Measurements from ENCODE around the gene CCDC141. TPM values are rescaled to one million over a fixed set of nuclear protein-coding genes. Genes with fewer than 3 reads are reported as not detected.
"Not testable (repeated sequence)": the region's sequence is repeated elsewhere in the genome, so short reads cannot be mapped to it uniquely, and the experiment has no call there.

CCDC141 gene
- total and polyA plus RNA-seq, 2 experiments from 2014 or later = 11.7 to 13.4 TPM

DNA sequence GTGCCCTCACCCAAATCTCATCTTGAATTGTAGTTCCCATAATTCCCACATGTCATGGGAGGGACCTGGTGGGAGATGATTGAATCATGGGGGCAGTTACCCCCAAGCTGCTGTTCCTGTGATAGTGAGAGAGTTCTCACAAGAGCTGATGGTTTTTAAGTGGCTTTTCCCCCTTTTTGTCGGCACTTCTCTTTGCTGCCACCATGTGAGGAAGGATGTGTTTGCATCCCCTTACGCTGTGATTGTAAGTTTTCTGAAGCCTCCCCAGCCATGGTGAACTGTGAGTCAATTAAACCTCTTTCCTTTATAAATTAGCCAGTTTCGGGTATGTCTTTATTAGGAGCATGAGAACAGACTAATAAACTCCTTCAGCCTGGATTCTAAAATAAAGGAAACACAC lies 57.2 kb downstream of the CCDC141 start:
- H3K79me2 ChIP-seq (replicated peaks; ENCODE audit: insufficient read depth); H3K4me1 Mint-ChIP-seq; H3K4me3 Mint-ChIP-seq; H3F3A ChIP-seq (replicated peaks; ENCODE audit: low read depth); H3K27ac ChIP-seq (ENCODE audit: low read depth); H4K20me1 ChIP-seq (replicated peaks; ENCODE audit: insufficient read depth); H3K4me2 ChIP-seq; H3K36me3 ChIP-seq (ENCODE audit: insufficient read depth); H3K9me2 ChIP-seq (ENCODE audit: insufficient read depth); H2AFZ ChIP-seq; H3K4me1 ChIP-seq (ENCODE audit: insufficient read depth); H3K27me3 ChIP-seq (ENCODE audit: insufficient read depth); H3K27me3 Mint-ChIP-seq (ENCODE audit: insufficient read depth, low read depth, poor library complexity); H3K27ac Mint-ChIP-seq; H3K4me3 ChIP-seq: not testable (repeated sequence)
- peak; percentile 45; the same call in 2 of the 3 replicates for ATAC-seq
- Mint-ChIP-seq H3K9me3 (peaks cover 24% of the 10 kb centered on the region), H3K36me3 (ENCODE audit: low read depth) (peaks cover 26% of the 10 kb centered on the region)
- peak; percentile 64 for DNase-seq (ENCODE audit: low spot score)
- TF ChIP-seq CTCF (conservative IDR thresholded peaks at IDR 0.05; ENCODE audit: low read depth in 2 of 2) = peak; percentile 42 to 70

DNA sequence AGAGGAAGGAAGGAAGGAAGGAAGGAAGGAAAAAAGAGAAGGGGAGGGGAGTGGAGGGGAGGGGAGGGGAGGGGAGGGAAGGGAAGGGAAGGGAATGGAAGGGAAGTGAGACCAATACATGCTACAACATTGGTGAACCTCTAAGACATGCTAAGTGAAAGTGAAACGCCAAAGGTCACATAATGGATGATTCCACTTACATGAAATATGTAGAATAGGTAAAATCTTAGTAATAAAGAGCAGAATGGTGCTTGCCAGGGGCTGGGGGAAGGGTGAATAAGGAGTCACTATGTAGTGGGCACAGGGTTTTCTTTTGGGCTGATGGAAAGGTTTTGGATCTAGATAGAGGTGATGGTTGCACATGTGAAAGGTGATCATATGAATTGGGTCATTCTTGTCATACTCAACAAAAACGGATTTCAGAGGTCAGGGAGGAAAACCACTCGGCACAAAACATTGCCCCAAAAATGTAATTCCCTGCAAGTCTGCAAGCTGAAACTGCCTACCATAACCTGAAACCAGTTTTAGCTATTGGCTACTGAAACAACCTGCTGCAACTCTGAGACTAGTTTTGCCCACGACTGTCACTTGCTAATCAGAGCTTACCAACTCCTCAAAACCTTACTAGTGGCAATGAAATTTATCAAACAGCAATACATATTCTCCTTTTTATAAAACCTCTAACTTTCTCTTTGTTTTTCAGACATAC lies 59.2 kb downstream of the CCDC141 start:
- Mint-ChIP-seq H3K9me3 (peaks cover 24% of the 10 kb centered on the region), H3K36me3 (ENCODE audit: low read depth) (peaks cover 24% of the 10 kb centered on the region), H3K27ac (no peak overlapping the region), H3K27me3 (ENCODE audit: insufficient read depth, low read depth, poor library complexity) (no peaks in the 10 kb centered on the region), H3K4me3 (no peak overlapping the region), H3K4me1 (no peaks in the 10 kb centered on the region)
- H3K27ac ChIP-seq (ENCODE audit: low read depth) = no peak overlapping the region
- no peaks in the 10 kb centered on the region for H3K27me3 ChIP-seq (ENCODE audit: insufficient read depth)
- H3K4me2 ChIP-seq = no peak overlapping the region
- H2AFZ ChIP-seq = no peak overlapping the region
- DNase-seq (ENCODE audit: low spot score) (no peak), ATAC-seq (no peak)
- 0 out of 2 replicates have a peak, but pooled peaks cover 3% of the 10 kb centered on the region for H3K9me2 ChIP-seq (ENCODE audit: insufficient read depth)
- H4K20me1 ChIP-seq (replicated peaks; ENCODE audit: insufficient read depth) = no peaks in the 10 kb centered on the region
- H3K79me2 ChIP-seq (replicated peaks; ENCODE audit: insufficient read depth) = no peaks in the 10 kb centered on the region
- H3K4me3 ChIP-seq = no peak overlapping the region
- H3K36me3 ChIP-seq (ENCODE audit: insufficient read depth) = no peaks in the 10 kb centered on the region
- H3F3A ChIP-seq (replicated peaks; ENCODE audit: low read depth) = no peaks in the 10 kb centered on the region
- H3K4me1 ChIP-seq (ENCODE audit: insufficient read depth) = no peaks in the 10 kb centered on the region
- TF ChIP-seq, protein P1, sequence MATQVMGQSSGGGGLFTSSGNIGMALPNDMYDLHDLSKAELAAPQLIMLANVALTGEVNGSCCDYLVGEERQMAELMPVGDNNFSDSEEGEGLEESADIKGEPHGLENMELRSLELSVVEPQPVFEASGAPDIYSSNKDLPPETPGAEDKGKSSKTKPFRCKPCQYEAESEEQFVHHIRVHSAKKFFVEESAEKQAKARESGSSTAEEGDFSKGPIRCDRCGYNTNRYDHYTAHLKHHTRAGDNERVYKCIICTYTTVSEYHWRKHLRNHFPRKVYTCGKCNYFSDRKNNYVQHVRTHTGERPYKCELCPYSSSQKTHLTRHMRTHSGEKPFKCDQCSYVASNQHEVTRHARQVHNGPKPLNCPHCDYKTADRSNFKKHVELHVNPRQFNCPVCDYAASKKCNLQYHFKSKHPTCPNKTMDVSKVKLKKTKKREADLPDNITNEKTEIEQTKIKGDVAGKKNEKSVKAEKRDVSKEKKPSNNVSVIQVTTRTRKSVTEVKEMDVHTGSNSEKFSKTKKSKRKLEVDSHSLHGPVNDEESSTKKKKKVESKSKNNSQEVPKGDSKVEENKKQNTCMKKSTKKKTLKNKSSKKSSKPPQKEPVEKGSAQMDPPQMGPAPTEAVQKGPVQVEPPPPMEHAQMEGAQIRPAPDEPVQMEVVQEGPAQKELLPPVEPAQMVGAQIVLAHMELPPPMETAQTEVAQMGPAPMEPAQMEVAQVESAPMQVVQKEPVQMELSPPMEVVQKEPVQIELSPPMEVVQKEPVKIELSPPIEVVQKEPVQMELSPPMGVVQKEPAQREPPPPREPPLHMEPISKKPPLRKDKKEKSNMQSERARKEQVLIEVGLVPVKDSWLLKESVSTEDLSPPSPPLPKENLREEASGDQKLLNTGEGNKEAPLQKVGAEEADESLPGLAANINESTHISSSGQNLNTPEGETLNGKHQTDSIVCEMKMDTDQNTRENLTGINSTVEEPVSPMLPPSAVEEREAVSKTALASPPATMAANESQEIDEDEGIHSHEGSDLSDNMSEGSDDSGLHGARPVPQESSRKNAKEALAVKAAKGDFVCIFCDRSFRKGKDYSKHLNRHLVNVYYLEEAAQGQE (IDR thresholded peaks at IDR 0.05; ENCODE audit: unreplicated experiment) = no peak
- no peak for TF ChIP-seq JUNB (IDR thresholded peaks at IDR 0.05; ENCODE audit: unreplicated experiment)
- no peak for TF ChIP-seq ETS1 (IDR thresholded peaks at IDR 0.05)
- no peak for TF ChIP-seq ZNF331 (CRISPR knock-in tag; IDR thresholded peaks at IDR 0.05; ENCODE audit: low read depth)
- no peak for TF ChIP-seq CTCF (conservative IDR thresholded peaks at IDR 0.05; ENCODE audit: low read depth in 2 of 2)

All from GM23338 (cell line).